Measurements from ENCODE around the gene FRS2. TPM values are rescaled to one million over a fixed set of nuclear protein-coding genes. Genes with fewer than 3 reads are reported as not detected.

Gene FRS2
- total and polyA plus RNA-seq, 9 of the 15 experiments (the other 6 are each of a cell fraction or from before 2014, with no cell fraction given): 1.0 to 9.1 (median 6.0) TPM

DNA sequence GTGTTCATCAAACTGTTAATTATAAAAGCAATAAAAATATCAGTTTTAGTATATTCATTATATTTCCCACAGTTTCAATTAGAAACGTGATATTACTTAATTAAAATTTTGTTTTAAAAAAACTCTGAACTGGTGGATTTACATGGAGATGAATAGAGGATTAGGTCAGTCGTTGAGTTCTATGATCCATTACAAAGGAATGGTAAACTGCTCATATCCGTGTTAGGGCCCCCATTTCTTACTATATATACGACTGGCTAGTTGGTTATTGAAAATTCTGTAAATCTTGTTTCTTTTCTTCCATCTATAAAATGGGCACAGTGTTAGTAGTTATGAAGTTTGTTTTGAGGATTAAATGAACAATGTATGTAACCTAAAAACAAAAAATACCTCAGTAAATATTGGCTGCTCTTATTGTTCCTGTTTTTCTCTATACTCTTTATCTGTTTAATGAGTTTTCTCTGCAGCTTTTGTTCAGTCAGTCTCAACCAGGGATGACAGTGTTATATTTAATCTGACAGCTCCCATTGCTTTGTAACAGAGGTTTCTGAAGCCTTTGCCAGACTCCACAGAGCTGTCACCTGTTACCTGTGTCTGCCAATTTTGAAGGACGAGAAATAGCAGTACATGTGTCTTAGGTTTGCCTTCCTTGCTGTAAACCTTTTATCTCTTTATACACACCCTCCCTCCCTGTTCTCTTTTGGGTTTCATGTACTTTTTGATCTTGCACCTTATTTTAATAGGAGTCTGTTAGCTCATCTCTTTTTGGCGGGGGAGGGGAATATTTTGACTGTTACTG is 41.5 kb downstream of the FRS2 start:
- Histone ChIP-seq H3K79me2 (ENCODE audit: control insufficient read depth, insufficient read depth, low read length) (peaks cover 45% of the 10 kb centered on the region), H3K4me3 (no peak overlapping the region), H3K36me3 (ENCODE audit: control insufficient read depth, insufficient read depth, low read length) (no peaks in the 10 kb centered on the region), H3K4me1 (replicated peaks in 1 of 2; ENCODE audit: control insufficient read depth in 2 of 2, insufficient read depth in 2 of 2, low read length in 2 of 2) (peaks cover 0 to 15% of the 10 kb centered on the region in 2 experiments; a peak in 2 of 5 replicates), H3K9me3 (replicated peaks; ENCODE audit: control insufficient read depth, insufficient read depth, low read depth, low read length) (no peaks in the 10 kb centered on the region), H2AFZ (ENCODE audit: low read depth, low read length) (no peak overlapping the region), H3K4me2 (ENCODE audit: insufficient read depth, low read length) (no peak overlapping the region), H3K27ac (ENCODE audit: extremely low read depth, low read depth, low read length) (no peak overlapping the region), H3K9ac (ENCODE audit: insufficient read depth in 1 of 2, low read depth in 2 of 2, low read length in 2 of 2) (no peak overlapping the region), H4K20me1 (replicated peaks; ENCODE audit: control insufficient read depth, insufficient read depth, low read length) (peaks cover 3% of the 10 kb centered on the region), H3K9me1 (ENCODE audit: control insufficient read depth, insufficient read depth, low read length) (no peaks in the 10 kb centered on the region), H3K27me3 (ENCODE audit: control insufficient read depth in 2 of 2, insufficient read depth in 2 of 2, low read length in 2 of 2) (no peaks in the 10 kb centered on the region)
- DNase-seq (ENCODE audit: extremely low read depth in 1 of 4, low spot score in 3 of 4): no peak
- WGBS (ENCODE audit: insufficient coverage, low coverage, missing lambda C conversion rate): 66% methylated on average over 6 of the region's 6 CpGs
- ATAC-seq: no peak
- in situ Hi-C loops (cut with MboI): no loop called here
- intact Hi-C loops (cut with micrococcal nuclease): no loop called here
- ChIA-PET POLR2A (interaction anchor here (0.6 to 1.2 kb wide), 2 partner anchors 9 to 14 kb away, joined by 3 to 4 read pairs; no protein-coding TSS in a partner anchor), CTCF (ENCODE audit: low intra/inter-chr PET ratio) (no interaction called here)
- TF ChIP-seq, protein P1, sequence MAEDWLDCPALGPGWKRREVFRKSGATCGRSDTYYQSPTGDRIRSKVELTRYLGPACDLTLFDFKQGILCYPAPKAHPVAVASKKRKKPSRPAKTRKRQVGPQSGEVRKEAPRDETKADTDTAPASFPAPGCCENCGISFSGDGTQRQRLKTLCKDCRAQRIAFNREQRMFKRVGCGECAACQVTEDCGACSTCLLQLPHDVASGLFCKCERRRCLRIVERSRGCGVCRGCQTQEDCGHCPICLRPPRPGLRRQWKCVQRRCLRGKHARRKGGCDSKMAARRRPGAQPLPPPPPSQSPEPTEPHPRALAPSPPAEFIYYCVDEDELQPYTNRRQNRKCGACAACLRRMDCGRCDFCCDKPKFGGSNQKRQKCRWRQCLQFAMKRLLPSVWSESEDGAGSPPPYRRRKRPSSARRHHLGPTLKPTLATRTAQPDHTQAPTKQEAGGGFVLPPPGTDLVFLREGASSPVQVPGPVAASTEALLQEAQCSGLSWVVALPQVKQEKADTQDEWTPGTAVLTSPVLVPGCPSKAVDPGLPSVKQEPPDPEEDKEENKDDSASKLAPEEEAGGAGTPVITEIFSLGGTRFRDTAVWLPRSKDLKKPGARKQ (CRISPR knock-in tag; IDR thresholded peaks at IDR 0.05): no peak
- TF ChIP-seq, protein P2, sequence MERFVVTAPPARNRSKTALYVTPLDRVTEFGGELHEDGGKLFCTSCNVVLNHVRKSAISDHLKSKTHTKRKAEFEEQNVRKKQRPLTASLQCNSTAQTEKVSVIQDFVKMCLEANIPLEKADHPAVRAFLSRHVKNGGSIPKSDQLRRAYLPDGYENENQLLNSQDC (CRISPR knock-in tag; IDR thresholded peaks at IDR 0.05): no peak
- TF ChIP-seq ZNF41 (CRISPR knock-in tag; conservative IDR thresholded peaks at IDR 0.05) (no peak), ZNF707 (CRISPR knock-in tag; conservative IDR thresholded peaks at IDR 0.05) (no peak), FOXK2 (conservative IDR thresholded peaks at IDR 0.05 in 1 of 2, IDR thresholded peaks at IDR 0.05 in 1 of 2; ENCODE audit: low read depth in 2 of 2) (no peak), RAD51 (IDR thresholded peaks at IDR 0.05; ENCODE audit: borderline replicate concordance, low read depth) (no peak), RBBP5 (IDR thresholded peaks at IDR 0.05; ENCODE audit: borderline replicate concordance, insufficient read depth, low read length, poor library complexity, severe bottlenecking) (no peak), ZNF785 (CRISPR knock-in tag; IDR thresholded peaks at IDR 0.05) (no peak), ZZZ3 (IDR thresholded peaks at IDR 0.05) (no peak), FOXM1 (IDR thresholded peaks at IDR 0.05; ENCODE audit: low read depth) (no peak), FOXM1 (CRISPR knock-in tag; IDR thresholded peaks at IDR 0.05; ENCODE audit: low read depth) (no peak), ZNF347 (CRISPR knock-in tag; IDR thresholded peaks at IDR 0.05; ENCODE audit: low read depth) (no peak)
- TF ChIP-seq, protein P3, sequence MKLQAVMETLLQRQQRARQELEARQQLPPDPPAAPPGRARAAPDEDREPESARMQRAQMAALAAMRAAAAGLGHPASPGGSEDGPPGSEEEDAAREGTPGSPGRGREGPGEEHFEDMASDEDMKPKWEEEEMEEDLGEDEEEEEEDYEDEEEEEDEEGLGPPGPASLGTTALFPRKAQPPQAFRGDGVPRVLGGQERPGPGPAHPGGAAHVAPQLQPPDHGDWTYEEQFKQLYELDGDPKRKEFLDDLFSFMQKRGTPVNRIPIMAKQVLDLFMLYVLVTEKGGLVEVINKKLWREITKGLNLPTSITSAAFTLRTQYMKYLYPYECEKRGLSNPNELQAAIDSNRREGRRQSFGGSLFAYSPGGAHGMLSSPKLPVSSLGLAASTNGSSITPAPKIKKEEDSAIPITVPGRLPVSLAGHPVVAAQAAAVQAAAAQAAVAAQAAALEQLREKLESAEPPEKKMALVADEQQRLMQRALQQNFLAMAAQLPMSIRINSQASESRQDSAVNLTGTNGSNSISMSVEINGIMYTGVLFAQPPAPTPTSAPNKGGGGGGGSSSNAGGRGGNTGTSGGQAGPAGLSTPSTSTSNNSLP (IDR thresholded peaks at IDR 0.05; ENCODE audit: borderline replicate concordance, low read depth, low read length): no peak
- no TSS peak for BruUV-seq (replicated peaks)
- FAIRE-seq: no peak

All from K562 (cell line).